GM18873 (cell line): ENCODE results near the gene RAB31.

ENCODE experiments used
- ATAC-seq: cut with Tn5 transposase; IDR thresholded peaks from one replicate; pipeline ENCODE4 v1.9.1; 2021; ENCODE audit warnings: mild to moderate bottlenecking, moderate library complexity, moderate number of reproducible peaks; ENCODE audit not compliant: unreplicated experiment, low FRiP score

RAB31 gene

GRCh38 chr18:9710037-9710436 is 1.9 kb downstream of the RAB31 start:
- no peak for ATAC-seq

GRCh38 chr18:9711361-9712129 is 3.4 kb downstream of the RAB31 start:
- ATAC-seq = peak; percentile 72

GRCh38 chr18:9712130-9712577 is 4.1 kb downstream of the RAB31 start:
- ATAC-seq = no peak

GRCh38 chr18:9712611-9713010 is 4.5 kb downstream of the RAB31 start:
- ATAC-seq = no peak

GRCh38 chr18:9714266-9715087 is 6.4 kb downstream of the RAB31 start:
- ATAC-seq = no peak

- no peak for ATAC-seq
Observed at GRCh38 chr18:9715088-9715343, 6.9 kb downstream of the RAB31 start.

GRCh38 chr18:9715978-9716774 is 8.1 kb downstream of the RAB31 start:
- ATAC-seq = no peak

- no peak for ATAC-seq
Observed at GRCh38 chr18:9716780-9717563, 8.9 kb downstream of the RAB31 start.

GRCh38 chr18:9719421-9719981 is 11.4 kb downstream of the RAB31 start:
- no peak for ATAC-seq

GRCh38 chr18:9720327-9720726 is 12.2 kb downstream of the RAB31 start:
- ATAC-seq = no peak

- ATAC-seq = no peak
Observed at GRCh38 chr18:9721893-9722550, 13.9 kb downstream of the RAB31 start.

- ATAC-seq = no peak
Observed at GRCh38 chr18:9722691-9723090, 14.6 kb downstream of the RAB31 start.

- ATAC-seq = no peak
Observed at GRCh38 chr18:9724797-9725585, 16.9 kb downstream of the RAB31 start.

- ATAC-seq = no peak
Observed at GRCh38 chr18:9726175-9726574, 18.1 kb downstream of the RAB31 start.

- no peak for ATAC-seq
Observed at GRCh38 chr18:9726936-9727335, 18.8 kb downstream of the RAB31 start.

- no peak for ATAC-seq
Observed at GRCh38 chr18:9730786-9731185, 22.7 kb downstream of the RAB31 start.

- ATAC-seq = no peak
Observed at GRCh38 chr18:9731380-9731779, 23.3 kb downstream of the RAB31 start.

- ATAC-seq = no peak
Observed at GRCh38 chr18:9732031-9732430, 23.9 kb downstream of the RAB31 start.

GRCh38 chr18:9734189-9734588 is 26.1 kb downstream of the RAB31 start:
- no peak for ATAC-seq
